Sigmoid colon (tissue), 4 donors: ENCODE data around the gene TMEM125.

Source experiments
- CTCF ChIP-seq, 4 experiments: fragments of 450-650 bp in 3 of 4; fragments of 200-600 bp in 1 of 4; IDR thresholded peaks; one replicate each; pipeline ENCODE4 v1.5.1; 2016 to 2019; ENCODE audit warnings: antibody characterized with exemption in 4 of 4, mild to moderate bottlenecking in 3 of 4, moderate library complexity in 2 of 4
- EP300 ChIP-seq, 4 donors: sonication (generic); formaldehyde crosslinking; IDR thresholded peaks; one replicate each; pipeline ENCODE4 v1.6.1; 2017; ENCODE audit warnings: antibody characterized with exemption in 4 of 4
- POLR2A ChIP-seq, 2 donors: fragments of 450-650 bp; IDR thresholded peaks; one replicate each; pipeline ENCODE4 v1.6.1; 2016; ENCODE audit warnings: antibody characterized with exemption in 2 of 2, mild to moderate bottlenecking in 2 of 2, moderate library complexity in 2 of 2

- TF ChIP-seq EP300 (IDR thresholded peaks at IDR 0.05) (no peak), CTCF (IDR thresholded peaks at IDR 0.05) (no peak), POLR2A (IDR thresholded peaks at IDR 0.05) (no peak)
Observed at GRCh38 chr1:43269627-43270375, at the start of gene TMEM125.
